Esophagus muscularis mucosa (tissue), 4 donors: ENCODE measurements around the gene PHF21A.

Source experiments
- EP300 ChIP-seq: sonication (generic); formaldehyde crosslinking; IDR thresholded peaks from one replicate; pipeline ENCODE4 v1.6.1; 2017; ENCODE audit warnings: antibody characterized with exemption
- POLR2A ChIP-seq: fragments of 450-650 bp; IDR thresholded peaks from one replicate; pipeline ENCODE4 v1.6.1; 2017; ENCODE audit warnings: antibody characterized with exemption, moderate library complexity, mild to moderate bottlenecking, low read depth
- POLR2AphosphoS5 ChIP-seq, 2 donors: sonication (generic); formaldehyde crosslinking; IDR thresholded peaks; one replicate each; pipeline ENCODE4 v1.6.1; 2017; ENCODE audit warnings: antibody characterized with exemption in 2 of 2
- TF ChIP-seq, protein P1 (sequence below), 3 experiments: fragments of 200-600 bp in 2 of 3; fragments of 450-650 bp in 1 of 3; sonication (generic) in 2 of 3; IDR thresholded peaks; one replicate each; pipeline ENCODE4 v1.5.1; 2017 to 2019; ENCODE audit warnings: antibody characterized with exemption in 3 of 3, mild to moderate bottlenecking in 2 of 3, moderate library complexity in 1 of 3

DNA sequence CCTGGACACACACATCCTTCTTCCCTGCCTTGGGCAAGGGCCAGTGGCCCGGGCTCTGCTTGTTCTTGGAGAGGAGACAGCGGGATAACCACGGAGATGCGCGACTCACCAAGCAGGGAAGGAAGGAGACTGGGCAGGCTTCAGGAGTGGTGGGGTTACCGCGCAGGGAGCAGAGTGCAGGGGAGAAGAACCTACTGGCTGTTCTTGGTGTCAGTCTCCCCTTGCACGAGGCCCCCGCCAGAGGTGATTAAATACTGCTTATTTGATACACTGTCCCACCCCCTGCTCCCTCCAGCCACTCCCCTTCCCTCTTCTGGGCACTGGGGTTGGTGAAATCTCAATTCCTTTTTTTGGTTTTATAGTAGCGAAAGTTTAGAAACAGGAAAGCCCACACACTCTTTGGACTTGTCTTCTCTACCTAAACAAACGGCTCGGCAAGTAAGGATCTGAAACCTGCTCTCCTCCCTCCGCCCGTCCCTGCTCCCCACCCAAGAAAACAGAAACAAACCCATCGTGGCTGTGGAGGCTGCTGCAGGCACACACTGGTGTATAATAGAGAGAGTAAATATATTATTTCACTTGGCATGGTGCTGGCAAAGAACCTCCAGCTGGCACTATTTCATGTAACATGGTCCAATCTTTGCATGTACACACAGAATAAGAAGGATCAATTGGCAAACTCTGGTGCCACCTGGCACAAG is 188.0 kb downstream of the PHF21A start:
- no peak for TF ChIP-seq POLR2AphosphoS5 (IDR thresholded peaks at IDR 0.05)
- TF ChIP-seq, protein P1, sequence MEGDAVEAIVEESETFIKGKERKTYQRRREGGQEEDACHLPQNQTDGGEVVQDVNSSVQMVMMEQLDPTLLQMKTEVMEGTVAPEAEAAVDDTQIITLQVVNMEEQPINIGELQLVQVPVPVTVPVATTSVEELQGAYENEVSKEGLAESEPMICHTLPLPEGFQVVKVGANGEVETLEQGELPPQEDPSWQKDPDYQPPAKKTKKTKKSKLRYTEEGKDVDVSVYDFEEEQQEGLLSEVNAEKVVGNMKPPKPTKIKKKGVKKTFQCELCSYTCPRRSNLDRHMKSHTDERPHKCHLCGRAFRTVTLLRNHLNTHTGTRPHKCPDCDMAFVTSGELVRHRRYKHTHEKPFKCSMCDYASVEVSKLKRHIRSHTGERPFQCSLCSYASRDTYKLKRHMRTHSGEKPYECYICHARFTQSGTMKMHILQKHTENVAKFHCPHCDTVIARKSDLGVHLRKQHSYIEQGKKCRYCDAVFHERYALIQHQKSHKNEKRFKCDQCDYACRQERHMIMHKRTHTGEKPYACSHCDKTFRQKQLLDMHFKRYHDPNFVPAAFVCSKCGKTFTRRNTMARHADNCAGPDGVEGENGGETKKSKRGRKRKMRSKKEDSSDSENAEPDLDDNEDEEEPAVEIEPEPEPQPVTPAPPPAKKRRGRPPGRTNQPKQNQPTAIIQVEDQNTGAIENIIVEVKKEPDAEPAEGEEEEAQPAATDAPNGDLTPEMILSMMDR (IDR thresholded peaks at IDR 0.05) = no peak
- no peak for TF ChIP-seq EP300
- no peak for TF ChIP-seq POLR2A
